ENCODE measurements around the gene LYZL2. TPM values are rescaled to one million over a fixed set of nuclear protein-coding genes. Genes with fewer than 3 reads are reported as not detected.

The LYZL2 gene
- total and polyA plus RNA-seq, 9 of the 15 experiments (the other 6 are each of a cell fraction or from before 2014, with no cell fraction given): not detected

DNA sequence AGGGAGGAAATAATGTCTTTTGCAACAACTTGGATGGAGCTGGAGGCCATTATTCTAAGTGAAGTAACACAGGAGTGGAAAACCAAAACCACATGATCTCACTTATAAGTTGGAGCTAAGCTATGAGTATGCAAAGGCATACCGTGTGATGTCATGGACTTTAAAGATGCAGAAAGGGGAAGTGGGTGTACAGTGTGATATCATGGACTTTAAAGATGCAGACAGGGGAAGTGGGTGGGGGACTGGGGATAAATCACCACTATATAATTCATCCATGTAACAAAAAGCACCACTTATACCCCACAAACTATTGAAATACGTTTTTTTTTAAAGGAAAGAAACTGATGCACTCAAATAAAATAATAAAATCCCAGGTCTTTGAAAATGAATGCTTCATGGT lies 29.5 kb downstream of the LYZL2 start (continued):
- no peak for TF ChIP-seq E2F8 (IDR thresholded peaks at IDR 0.05; ENCODE audit: low read depth, partially characterized antibody)
- 0 out of 2 replicates have a peak, but pooled peaks have one; percentile 22 for TF ChIP-seq NFE2 (IDR thresholded peaks at IDR 0.05; ENCODE audit: low read depth)
- peak; percentile 59; the same call in 1 of the 2 replicates for TF ChIP-seq ATF3 (IDR thresholded peaks at IDR 0.05)
- TF ChIP-seq ATF3 (CRISPR knock-in tag; conservative IDR thresholded peaks at IDR 0.05): no peak
- TF ChIP-seq RCOR1 (IDR thresholded peaks at IDR 0.05; ENCODE audit: borderline replicate concordance in 1 of 2, low read depth in 2 of 2, low read length in 2 of 2): peak in 1 of 2 experiments; percentile 31; a peak in 1 of 4 replicates
- TF ChIP-seq VEZF1 (CRISPR knock-in tag; IDR thresholded peaks at IDR 0.05): peak; percentile 47
- TF ChIP-seq CEBPB (tag; IDR thresholded peaks at IDR 0.05): 0 out of 2 replicates have a peak, but pooled peaks have one; percentile 35
- TF ChIP-seq CREB1 (IDR thresholded peaks at IDR 0.05): peak; percentile 80
- peak; percentile 86 for TF ChIP-seq CREB1 (CRISPR knock-in tag; IDR thresholded peaks at IDR 0.05)
- TF ChIP-seq NCOA1 (IDR thresholded peaks at IDR 0.05; ENCODE audit: low read depth): peak; percentile 88
- TF ChIP-seq GABPA (tag; conservative IDR thresholded peaks at IDR 0.05; ENCODE audit: low read depth): peak; percentile 76
- no peak for TF ChIP-seq ATF1 (CRISPR knock-in tag; IDR thresholded peaks at IDR 0.05)
- TF ChIP-seq ATF1 (tag; IDR thresholded peaks at IDR 0.05): peak; percentile 79
- TF ChIP-seq ATF7 (IDR thresholded peaks at IDR 0.05): peak; percentile 91
- TF ChIP-seq MTA3 (IDR thresholded peaks at IDR 0.05; ENCODE audit: borderline replicate concordance): peak; percentile 81
- peak; percentile 63; the same call in 1 of the 2 replicates for TF ChIP-seq CTBP1 (IDR thresholded peaks at IDR 0.05; ENCODE audit: borderline replicate concordance)
